ENCODE measurements around the gene DNAJC24. TPM values are rescaled to one million over a fixed set of nuclear protein-coding genes. Genes with fewer than 3 reads are reported as not detected.

The DNAJC24 gene
- total RNA-seq, 1 donor from 2014 or later: 28.4 TPM

GRCh38 chr11:31414338-31414737, 44.7 kb downstream of the DNAJC24 start:
- no peak for DNase-seq (ENCODE audit: low spot score)

- no peak for DNase-seq (ENCODE audit: low spot score)
These were observed 45.8 kb downstream of the DNAJC24 start for GRCh38 chr11:31415435-31415834.

- no peak for DNase-seq (ENCODE audit: low spot score)
These were observed 47.7 kb downstream of the DNAJC24 start for GRCh38 chr11:31417357-31417756.

GRCh38 chr11:31417816-31418215, 48.2 kb downstream of the DNAJC24 start:
- DNase-seq (ENCODE audit: low spot score): no peak

DNA sequence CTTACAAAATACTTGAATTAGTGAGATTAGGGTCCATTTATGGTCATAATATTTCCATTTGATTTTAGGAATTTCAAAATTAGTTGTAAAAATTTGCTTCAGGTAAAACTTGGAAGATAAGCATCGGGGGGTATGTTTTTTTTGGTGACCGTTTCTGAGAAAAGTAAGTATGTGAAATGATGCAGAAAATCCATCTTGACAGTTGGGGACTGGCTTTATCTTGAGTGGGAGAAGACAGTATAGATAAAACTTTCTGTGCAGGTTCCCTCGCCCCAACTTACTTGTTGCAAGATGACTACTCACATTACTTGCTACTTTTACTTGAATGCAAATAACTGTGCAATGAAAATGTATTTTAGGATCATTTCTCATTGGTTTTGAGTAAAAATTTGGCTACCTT, 49.5 kb downstream of the DNAJC24 start:
- no peak for DNase-seq (ENCODE audit: low spot score)

- no peak for DNase-seq (ENCODE audit: low spot score)
These were observed 50.0 kb downstream of the DNAJC24 start for GRCh38 chr11:31419669-31420068.

GRCh38 chr11:31421820-31422219, 52.2 kb downstream of the DNAJC24 start:
- no peak for DNase-seq (ENCODE audit: low spot score)

- no peak for DNase-seq (ENCODE audit: low spot score)
These were observed 53.0 kb downstream of the DNAJC24 start for GRCh38 chr11:31422703-31423102.

DNA sequence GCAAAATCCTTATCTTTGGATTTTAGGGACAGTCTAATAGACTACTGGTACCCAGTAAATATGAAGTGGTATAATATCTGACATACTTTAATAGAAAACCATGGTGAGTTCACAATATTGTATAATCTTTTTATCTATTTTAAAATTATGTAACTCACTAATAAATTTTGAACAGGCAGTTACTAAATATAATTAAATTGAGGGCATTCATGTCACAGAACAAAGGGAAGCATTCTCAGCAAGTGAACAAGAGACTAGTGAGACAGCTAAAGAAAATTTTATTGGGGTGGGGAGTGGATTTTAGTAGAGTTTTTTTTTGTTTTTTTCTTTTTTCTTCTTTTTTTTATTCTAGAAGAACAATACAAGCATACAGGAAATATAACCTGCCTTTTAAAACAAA, 55.0 kb downstream of the DNAJC24 start:
- DNase-seq (ENCODE audit: low spot score): no peak

DNA sequence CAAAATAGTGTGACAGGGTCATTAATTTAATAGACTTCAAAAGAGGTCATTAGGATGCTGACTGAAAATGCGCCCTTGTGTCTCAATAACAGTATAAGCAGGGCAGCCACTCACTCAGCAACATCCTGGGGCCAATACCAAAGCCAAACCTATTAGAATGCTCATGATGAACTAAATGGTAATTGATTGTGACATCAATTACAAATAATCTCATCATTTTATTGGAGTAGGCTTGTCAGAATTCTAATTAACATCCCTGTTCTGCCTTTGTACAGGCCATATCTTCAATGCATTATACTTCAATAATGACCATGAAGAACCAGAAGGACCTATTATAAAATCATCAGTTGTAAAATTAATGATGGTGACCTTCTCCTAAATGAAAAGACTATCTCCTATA, 64.2 kb downstream of the DNAJC24 start:
- no peak for DNase-seq (ENCODE audit: low spot score)

GRCh38 chr11:31437742-31438435, 68.2 kb downstream of the DNAJC24 start:
- DNase-seq (ENCODE audit: low spot score): no peak

DNA sequence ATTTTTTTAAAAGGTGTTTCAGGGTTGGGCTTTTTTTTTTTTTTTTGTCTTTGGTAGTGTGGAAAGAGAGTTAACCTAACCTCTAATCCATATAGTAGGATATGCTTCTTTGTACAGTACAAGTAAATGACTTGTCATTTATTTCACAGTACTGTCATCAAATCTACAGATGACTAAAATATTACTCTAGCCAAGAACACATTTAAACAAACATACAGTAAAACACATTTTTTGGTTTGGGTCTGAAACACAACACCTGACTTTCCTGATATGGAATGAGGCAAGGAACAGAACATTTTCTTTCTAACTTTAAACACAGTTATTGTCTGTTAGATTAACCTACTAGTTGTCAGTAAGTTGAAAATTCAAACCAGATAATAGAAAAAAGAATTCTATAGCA, 71.6 kb downstream of the DNAJC24 start:
- no peak for DNase-seq (ENCODE audit: low spot score)

GRCh38 chr11:31442086-31442485, 72.4 kb downstream of the DNAJC24 start:
- DNase-seq (ENCODE audit: low spot score): no peak

- DNase-seq (ENCODE audit: low spot score): no peak
These were observed 74.1 kb downstream of the DNAJC24 start for GRCh38 chr11:31443802-31444201.

DNA sequence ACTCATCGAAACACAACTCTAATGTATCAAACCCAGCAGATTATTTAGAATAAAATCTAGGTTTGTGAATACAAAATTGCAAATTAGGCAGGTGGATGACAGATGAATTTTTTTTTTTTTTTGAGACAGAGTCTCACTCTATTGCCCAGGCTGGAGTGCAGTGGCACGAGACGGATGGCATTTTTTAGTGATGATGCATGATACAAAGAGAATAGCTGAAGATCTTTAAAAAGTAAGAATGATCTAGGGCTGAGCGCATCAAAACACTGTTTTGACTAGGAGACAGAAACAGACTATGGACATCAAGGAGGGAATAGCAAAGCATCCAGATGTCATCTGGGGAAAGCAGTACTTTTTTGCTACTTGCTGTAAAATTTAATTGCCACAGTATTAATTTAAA, 76.0 kb downstream of the DNAJC24 start:
- DNase-seq (ENCODE audit: low spot score): no peak

DNA sequence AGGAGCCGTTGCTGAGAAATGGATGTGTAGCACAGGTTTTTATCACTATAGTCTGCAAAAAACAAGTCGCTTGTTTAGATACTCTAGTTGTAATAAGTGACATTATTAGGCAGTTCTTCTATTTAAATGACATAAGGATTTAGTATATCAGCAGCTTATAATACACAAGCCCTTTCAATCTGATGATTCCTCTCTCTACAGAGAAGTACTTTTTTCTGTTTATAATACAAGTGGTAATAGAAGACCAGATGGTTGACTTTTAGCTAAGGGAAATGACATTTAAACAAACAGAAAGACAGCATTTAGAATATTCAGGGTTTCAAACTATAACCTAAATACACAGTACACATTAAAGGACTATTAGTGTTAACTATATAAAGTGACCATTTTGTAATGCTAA, 79.4 kb downstream of the DNAJC24 start:
- no peak for DNase-seq (ENCODE audit: low spot score)

- no peak for DNase-seq (ENCODE audit: low spot score)
These were observed 81.2 kb downstream of the DNAJC24 start for GRCh38 chr11:31450841-31451240.

DNA sequence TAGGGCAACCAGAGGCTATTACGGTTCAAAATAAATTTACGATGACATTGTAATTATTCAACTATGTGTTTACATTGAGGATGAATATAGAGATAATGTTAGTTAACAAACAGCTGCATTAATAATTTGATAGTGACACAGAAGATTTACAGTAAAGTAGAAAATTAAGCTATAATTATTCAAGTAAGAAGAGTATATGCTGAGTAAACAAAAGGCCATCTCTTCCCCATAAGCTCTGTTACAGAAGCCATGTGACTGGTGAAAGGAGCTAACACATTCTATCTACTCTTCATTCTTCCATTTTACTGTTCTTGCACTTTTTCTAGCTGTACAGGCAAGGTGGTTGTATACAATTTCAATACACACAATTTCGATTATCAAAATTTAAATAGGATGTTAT, 85.5 kb downstream of the DNAJC24 start:
- DNase-seq (ENCODE audit: low spot score): no peak

GRCh38 chr11:31464436-31464835, 94.8 kb downstream of the DNAJC24 start:
- DNase-seq (ENCODE audit: low spot score): no peak

GRCh38 chr11:31474083-31474482, 104.4 kb downstream of the DNAJC24 start:
- no peak for DNase-seq (ENCODE audit: low spot score)

- peak; percentile 79 for DNase-seq (ENCODE audit: low spot score)
These were observed 108.0 kb downstream of the DNAJC24 start for GRCh38 chr11:31477528-31478222.

GRCh38 chr11:31478223-31478590, 108.5 kb downstream of the DNAJC24 start:
- no peak for DNase-seq (ENCODE audit: low spot score)

DNA sequence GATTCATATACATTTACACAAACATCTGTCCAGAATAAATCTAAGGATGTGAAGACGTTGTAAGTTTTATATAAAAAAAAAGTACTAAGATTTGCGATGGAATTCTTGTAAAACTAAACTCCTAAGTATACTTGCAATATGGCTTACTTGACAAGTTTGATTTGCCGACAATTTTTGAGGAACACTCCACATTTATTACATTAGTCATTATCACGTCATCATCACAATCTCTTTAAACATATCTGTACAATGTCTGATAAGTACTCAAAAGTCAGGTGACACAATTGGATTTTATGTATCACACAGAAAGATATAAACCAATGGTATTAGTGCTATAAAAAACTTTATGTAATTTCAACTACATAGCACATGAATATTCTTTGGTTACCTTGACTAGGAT, 109.4 kb downstream of the DNAJC24 start:
- DNase-seq (ENCODE audit: low spot score): peak; percentile 56

DNA sequence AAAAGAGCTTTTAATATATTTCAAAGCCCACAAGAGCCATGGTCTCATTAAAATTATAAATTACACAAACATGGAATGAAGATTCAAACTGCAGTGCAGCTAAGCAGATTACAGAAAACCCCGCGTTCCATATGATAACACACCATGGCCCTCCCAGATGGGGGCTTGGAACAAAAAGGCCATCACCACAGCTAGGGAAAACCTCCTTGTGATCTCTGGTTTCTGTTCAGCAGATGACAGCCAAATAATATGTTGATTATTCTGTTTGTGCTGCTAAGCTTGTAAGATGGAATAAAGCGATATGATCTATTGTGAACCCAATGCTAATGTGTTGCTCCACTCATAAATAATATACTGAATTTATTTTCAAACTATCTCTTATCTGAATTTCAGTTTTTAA, 111.3 kb downstream of the DNAJC24 start:
- DNase-seq (ENCODE audit: low spot score): peak; percentile 5

All from umbilical cord (tissue), 2 donors.